Natural killer cell treated with Interleukin-12 subunit alpha and Interleukin-12 subunit beta and Interleukin-15 and Interleukin-18, amount 100 ng/mL, for 72 hours (primary cell): ENCODE data around the gene APOF. TPM values are rescaled to one million over a fixed set of nuclear protein-coding genes. Genes with fewer than 3 reads are reported as not detected.

ENCODE experiments used
- ATAC-seq, 2 donors: fragments of 150-1000 bp; cut with Tn5 transposase in 1 of 2; sonication (Bioruptor Pico), chemical (Tn5 transposase) in 1 of 2; 2 replicates each; pipeline ENCODE4 v1.10.0; 2021
- DNase-seq: peaks from one replicate; pipeline ENCODE4 v3.0.0; 2022; ENCODE audit warnings: low spot score
- H3K27ac Mint-ChIP-seq, 2 donors: 1 replicate in 1 of 2; 2 replicates in 1 of 2; pipeline ENCODE4 v1.8.0; 2022; ENCODE audit warnings: mixed read lengths in 2 of 2, mild to moderate bottlenecking in 1 of 2, moderate library complexity in 1 of 2
- H3K27me3 Mint-ChIP-seq, 2 donors: 1 replicate in 1 of 2; 2 replicates in 1 of 2; pipeline ENCODE4 v1.8.0; 2022; ENCODE audit warnings: mixed read lengths in 2 of 2
- H3K36me3 Mint-ChIP-seq: one replicate; pipeline ENCODE4 v1.8.0; 2022; ENCODE audit warnings: mixed read lengths
- H3K4me1 Mint-ChIP-seq, 2 donors: 1 replicate in 1 of 2; 2 replicates in 1 of 2; pipeline ENCODE4 v1.8.0; 2022; ENCODE audit warnings: low read depth in 2 of 2, mixed read lengths in 2 of 2, mild to moderate bottlenecking in 1 of 2
- H3K4me3 Mint-ChIP-seq: one replicate; pipeline ENCODE4 v1.8.0; 2022; ENCODE audit warnings: mixed read lengths
- H3K9me3 Mint-ChIP-seq: 2 replicates; pipeline ENCODE4 v1.8.0; 2022; ENCODE audit warnings: mixed read lengths
- total RNA-seq, 2 donors: library from RNA; stranded (reverse); gene quantifications; one replicate each; pipeline ENCODE4 v1.2.3, GENCODE V29; 2022

The APOF gene
- total RNA-seq, 2 donors from 2014 or later = not detected

DNA sequence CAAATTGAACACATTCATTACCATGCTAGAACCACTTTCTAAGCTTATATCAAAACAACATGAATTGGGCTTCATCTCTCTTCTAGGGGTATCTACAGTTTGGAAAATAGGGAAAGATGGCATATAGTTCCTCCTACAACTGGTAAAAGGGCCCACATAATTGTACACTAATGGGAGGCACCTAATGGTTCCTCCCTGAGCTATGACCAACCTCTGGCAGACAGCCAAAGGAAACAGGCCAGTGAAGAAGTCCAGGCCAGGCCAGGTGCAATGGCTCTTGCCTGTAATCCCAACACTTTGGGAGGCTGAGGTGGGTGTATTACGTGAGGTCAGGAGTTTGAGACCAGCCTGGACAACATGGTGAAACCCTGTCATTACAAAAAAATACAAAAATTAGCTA is 23.2 kb upstream of the APOF start:
- H3K27ac Mint-ChIP-seq = no peak overlapping the region
- no peaks in the 10 kb centered on the region for H3K9me3 Mint-ChIP-seq
- no peaks in the 10 kb centered on the region for H3K4me1 Mint-ChIP-seq
- ATAC-seq = no peak
- no peak overlapping the region for H3K4me3 Mint-ChIP-seq
- no peak for DNase-seq
- H3K36me3 Mint-ChIP-seq = no peaks in the 10 kb centered on the region
- peaks cover 0 to 3% of the 10 kb centered on the region in 2 donors for H3K27me3 Mint-ChIP-seq

DNA sequence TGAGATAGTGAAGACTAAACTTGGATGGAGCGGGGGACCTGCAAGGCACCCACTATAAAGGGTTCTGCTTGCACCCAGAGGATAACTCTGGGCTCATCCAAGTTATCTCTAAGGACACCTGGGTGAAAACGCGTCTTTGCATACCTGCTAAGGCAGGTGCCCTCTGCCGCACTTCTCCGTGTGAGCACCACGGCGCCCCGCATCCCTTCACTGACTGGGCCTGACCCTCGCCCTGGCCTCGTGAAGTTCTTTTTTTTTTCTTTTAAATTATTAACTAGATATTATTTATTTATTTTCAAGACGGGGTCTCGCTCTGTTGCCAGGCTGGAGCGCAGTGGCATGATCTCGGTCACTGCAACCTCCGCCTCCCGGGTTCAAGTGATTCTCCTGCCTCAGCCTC is 20.0 kb upstream of the APOF start:
- H3K27ac Mint-ChIP-seq = no peak overlapping the region
- DNase-seq (no peak), ATAC-seq (no peak)
- no peak overlapping the region for H3K4me3 Mint-ChIP-seq
- H3K9me3 Mint-ChIP-seq = no peaks in the 10 kb centered on the region
- H3K27me3 Mint-ChIP-seq = no peaks in the 10 kb centered on the region
- H3K4me1 Mint-ChIP-seq = no peaks in the 10 kb centered on the region
- no peaks in the 10 kb centered on the region for H3K36me3 Mint-ChIP-seq

- no peaks in the 10 kb centered on the region for H3K27me3 Mint-ChIP-seq
- H3K36me3 Mint-ChIP-seq = no peaks in the 10 kb centered on the region
- no peaks in the 10 kb centered on the region for H3K4me1 Mint-ChIP-seq
- ATAC-seq (no peak), DNase-seq (no peak)
- no peaks in the 10 kb centered on the region for H3K9me3 Mint-ChIP-seq
- H3K4me3 Mint-ChIP-seq = no peak overlapping the region
- H3K27ac Mint-ChIP-seq = no peak overlapping the region
Observed at GRCh38 chr12:56377989-56378316, 15.3 kb upstream of the APOF start.

DNA sequence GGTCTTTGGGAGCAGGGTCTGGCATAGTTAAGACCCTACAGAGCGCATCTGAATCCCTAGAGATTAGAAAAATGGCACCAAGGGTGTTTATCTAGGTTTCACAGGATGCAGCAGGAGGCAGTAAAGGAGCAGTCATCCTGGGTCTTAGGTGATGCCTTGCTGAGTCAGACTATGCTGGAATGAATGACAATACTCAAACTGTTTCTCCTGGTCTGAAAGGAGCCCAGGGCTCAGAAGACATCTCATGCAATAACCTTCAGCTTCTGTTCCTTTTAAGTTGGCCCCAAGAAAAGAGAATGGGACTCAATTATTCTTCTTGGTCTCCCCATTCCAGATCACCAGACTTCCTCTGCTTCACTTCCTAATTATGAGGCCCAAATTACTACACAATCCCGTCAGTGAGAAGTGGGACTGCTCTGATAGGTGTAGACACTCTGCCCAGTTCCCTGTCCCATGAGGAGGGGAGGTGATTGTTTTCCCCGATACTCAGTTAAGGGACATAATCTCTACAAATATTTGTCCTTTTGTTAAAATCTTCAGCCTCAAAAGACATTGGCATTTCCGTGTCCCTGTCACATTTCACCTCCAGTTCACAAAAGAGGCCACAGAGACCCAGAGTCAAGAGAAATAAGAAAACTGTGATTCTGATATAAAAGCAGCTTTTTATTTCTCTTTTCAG is 14.8 kb upstream of the APOF start:
- Mint-ChIP-seq H3K4me1 (no peaks in the 10 kb centered on the region), H3K36me3 (no peaks in the 10 kb centered on the region), H3K27me3 (no peaks in the 10 kb centered on the region), H3K9me3 (no peaks in the 10 kb centered on the region), H3K4me3 (no peak overlapping the region), H3K27ac (no peak overlapping the region)
- DNase-seq (no peak), ATAC-seq (no peak)

DNA sequence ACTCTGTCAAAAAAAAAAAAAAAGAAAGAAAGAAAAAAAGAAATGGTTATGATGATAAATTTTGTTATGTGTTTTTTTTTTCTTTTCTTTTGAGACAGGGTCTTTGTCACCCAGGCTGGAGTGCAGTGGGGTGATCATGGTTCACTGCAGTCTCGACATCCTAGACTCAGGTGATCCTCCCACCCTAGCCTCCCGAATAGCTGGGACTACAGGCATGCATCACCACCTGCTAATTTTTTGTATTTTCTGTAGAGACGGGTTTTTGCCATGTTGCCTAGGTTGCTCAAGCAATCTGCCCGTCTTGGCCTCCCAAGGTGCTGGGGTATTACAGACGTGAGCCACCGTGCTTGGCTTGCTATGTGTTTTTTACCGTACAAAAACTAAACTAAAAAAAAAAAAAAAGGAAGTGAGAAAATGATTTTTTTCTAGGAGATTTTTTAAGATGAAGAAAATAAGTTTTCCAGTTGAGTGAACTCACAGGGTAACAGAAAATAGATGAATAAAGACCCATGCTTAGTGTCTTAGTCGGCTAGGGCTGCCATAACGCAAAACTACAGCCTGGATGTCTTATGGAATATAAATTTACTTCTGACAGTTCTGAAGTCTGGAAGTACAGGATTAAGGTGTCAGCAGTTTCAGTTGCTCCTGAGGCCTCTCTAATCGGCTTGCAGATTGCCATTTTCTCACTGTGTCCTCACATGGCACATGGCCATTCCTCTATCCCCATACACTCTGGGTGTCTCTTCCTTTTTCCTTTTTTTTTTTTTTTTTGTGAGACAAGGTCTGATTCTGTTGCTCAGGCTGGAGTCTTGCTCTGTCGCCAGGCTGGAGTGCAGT is 13.2 kb upstream of the APOF start:
- Mint-ChIP-seq H3K36me3 (no peaks in the 10 kb centered on the region), H3K4me1 (no peaks in the 10 kb centered on the region), H3K4me3 (no peak overlapping the region), H3K27ac (no peak overlapping the region), H3K9me3 (no peaks in the 10 kb centered on the region), H3K27me3 (peaks cover 0 to 6% of the 10 kb centered on the region in 2 donors)
- ATAC-seq = no peak
- no peak for DNase-seq

GRCh38 chr12:56374726-56375597 is 12.3 kb upstream of the APOF start:
- H3K4me3 Mint-ChIP-seq = no peak overlapping the region
- H3K27me3 Mint-ChIP-seq = peaks cover 0 to 6% of the 10 kb centered on the region in 2 donors
- no peak for ATAC-seq
- no peak for DNase-seq
- no peaks in the 10 kb centered on the region for H3K36me3 Mint-ChIP-seq
- no peaks in the 10 kb centered on the region for H3K9me3 Mint-ChIP-seq
- no peaks in the 10 kb centered on the region for H3K4me1 Mint-ChIP-seq
- no peak overlapping the region for H3K27ac Mint-ChIP-seq

GRCh38 chr12:56373515-56373914 is 10.9 kb upstream of the APOF start:
- H3K36me3 Mint-ChIP-seq = no peaks in the 10 kb centered on the region
- H3K4me1 Mint-ChIP-seq = no peaks in the 10 kb centered on the region
- H3K27me3 Mint-ChIP-seq = peaks cover 0 to 6% of the 10 kb centered on the region in 2 donors
- H3K4me3 Mint-ChIP-seq = no peak overlapping the region
- DNase-seq (no peak), ATAC-seq (no peak)
- H3K9me3 Mint-ChIP-seq = no peaks in the 10 kb centered on the region
- H3K27ac Mint-ChIP-seq = no peak overlapping the region

DNA sequence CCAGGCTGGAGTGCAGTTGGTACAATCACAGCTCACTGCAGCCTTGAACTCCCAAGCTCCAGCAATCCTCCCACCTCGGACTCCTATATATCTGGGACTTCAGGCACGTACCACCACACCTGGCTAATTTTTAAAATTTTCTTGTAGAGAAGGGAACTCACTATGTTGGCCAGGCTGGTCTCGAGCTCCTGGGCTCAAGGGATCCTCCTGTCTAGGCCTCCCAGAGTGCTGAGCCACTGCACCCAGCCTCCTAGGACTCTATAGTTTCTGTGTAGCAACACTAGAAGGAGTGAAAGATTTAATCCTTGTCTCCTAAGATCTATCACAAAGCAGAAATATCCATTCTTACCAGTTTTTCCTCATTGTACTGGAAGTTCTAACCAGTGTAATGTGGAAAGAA is 4.3 kb upstream of the APOF start:
- H3K4me1 Mint-ChIP-seq = no peaks in the 10 kb centered on the region
- H3K9me3 Mint-ChIP-seq = no peaks in the 10 kb centered on the region
- no peaks in the 10 kb centered on the region for H3K36me3 Mint-ChIP-seq
- DNase-seq (no peak), ATAC-seq (no peak)
- H3K27me3 Mint-ChIP-seq = peaks cover 0 to 6% of the 10 kb centered on the region in 2 donors
- no peak overlapping the region for H3K27ac Mint-ChIP-seq
- no peak overlapping the region for H3K4me3 Mint-ChIP-seq

DNA sequence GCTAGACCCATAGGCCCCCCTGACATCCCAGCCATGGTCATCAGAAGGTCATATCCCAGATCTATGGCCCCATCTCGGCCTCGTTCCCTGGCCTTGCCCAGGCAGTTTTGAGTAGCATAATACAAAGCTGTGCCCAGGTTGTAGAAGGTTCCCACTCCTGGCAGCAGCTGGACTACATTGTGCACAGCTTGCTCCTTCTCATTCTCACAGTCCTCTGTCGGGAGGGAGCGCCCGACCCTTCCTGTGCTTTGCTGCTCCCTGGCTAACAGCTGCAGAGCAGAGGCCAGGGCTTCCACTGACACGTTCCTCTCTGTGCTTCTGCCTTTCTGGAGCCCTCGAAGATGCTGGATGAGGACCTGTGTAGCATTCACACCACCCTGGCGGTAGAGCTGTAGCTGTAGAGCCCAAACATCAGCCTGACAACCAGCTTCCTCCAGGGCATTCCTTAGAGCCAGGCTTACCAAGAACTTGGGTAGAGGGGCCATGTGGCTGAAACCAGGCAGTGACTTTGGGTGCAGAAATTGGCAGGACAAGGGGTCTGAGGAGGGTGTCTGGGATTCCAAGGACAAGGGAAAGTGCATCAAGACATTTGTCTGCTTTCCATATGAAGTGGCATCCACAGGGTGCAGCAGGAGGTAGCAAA is 1.0 kb downstream of the APOF start:
- Mint-ChIP-seq H3K36me3 (no peaks in the 10 kb centered on the region), H3K27me3 (no peaks in the 10 kb centered on the region), H3K4me1 (peaks cover 13 to 21% of the 10 kb centered on the region in 2 donors), H3K27ac (peak overlapping the region; percentile 88 to 95), H3K4me3 (peak overlapping the region; percentile 86), H3K9me3 (no peaks in the 10 kb centered on the region)
- DNase-seq (no peak), ATAC-seq (no peak)

DNA sequence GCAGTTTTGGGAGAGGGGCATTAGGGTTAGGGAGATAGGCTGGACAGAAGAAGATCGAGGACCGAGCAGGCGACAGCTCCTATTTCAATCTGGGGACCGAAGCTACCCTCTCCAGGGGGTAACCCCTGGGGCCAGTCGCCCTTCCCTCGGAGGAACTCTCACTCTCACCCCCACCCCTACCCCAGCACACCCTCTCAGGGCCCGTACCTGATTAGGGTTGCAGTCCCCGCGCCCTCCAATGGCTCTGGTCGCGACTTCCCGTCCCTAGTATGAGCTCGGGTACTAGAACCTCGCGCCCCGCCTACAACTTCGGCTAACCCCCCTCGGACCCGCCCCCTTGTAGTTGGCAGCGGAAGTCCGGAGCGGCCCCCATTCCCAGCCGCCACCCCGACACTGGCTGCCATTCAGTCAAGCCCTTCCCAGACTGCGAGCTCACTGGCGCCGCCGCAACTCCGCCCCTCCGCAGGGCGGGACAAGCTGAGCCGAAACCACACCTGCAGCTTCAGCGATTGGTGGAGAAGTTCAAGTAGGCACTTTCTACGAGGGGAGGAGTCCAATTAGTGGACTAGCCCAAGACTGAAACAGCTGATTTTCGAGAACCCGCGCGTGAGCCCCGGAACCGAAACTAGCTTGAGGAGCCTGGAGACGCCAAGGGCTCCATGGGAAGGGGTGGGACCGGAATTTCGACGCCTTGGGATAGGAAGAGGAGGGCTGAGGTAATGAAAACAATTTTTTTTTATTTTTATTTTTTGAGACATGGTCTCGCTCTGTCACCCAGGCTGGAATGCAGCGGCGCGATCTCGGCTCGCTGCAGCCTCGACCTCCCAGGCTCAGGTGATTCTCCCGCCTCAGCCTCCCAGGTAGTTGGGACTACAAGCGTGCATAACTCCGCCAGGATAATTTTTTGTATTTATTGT is 2.5 kb downstream of the APOF start, which contains the start of gene STAT2:
Gene STAT2 (minus strand): TSS at position 257 of the 917 bp plus-strand sequence. CDS start 3,536 bp downstream, outside the sequence.
- Mint-ChIP-seq H3K27me3 (no peaks in the 10 kb centered on the region), H3K36me3 (no peaks in the 10 kb centered on the region), H3K4me3 (peak within 1 kb of the TSS; percentile 86), H3K27ac (peak within 1 kb of the TSS; percentile 88 to 95), H3K4me1 (peaks cover 13 to 21% of the 10 kb centered on the region in 2 donors), H3K9me3 (no peaks in the 10 kb centered on the region)
- DNase-seq (peak; percentile 100), ATAC-seq (peak; percentile 98 to 99)

DNA sequence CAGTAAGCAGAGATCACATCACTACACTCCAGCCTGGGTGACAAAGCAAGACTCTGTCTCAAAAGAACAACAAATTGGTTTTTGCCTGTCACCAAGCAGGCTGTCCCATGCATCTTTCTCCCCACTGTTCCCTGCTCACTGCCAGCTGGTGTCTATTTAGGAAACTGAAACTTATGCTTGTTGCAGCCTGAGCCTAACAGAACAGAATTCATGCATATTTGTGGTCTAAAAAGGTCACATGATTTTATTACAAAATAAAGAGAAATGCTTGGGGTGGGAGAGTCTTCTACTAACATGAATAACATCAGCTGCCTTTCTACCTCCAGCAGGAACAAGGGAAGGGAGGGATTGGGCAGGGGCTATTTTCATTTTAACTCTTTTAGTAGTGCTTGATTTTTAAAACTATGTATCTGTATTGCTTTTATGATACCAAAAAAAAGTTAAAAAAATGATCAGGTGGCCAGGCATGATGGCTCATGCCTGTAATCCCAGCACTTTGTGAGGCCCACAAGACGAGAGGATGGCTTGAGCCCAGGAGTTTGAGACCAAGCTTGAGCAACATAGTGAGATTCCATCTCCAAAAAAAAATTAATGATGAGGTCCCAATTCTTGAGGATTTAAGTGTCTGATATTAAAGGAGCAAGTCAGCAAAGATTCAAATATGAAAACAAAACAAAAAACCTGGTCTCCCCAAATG is 3.7 kb downstream of the APOF start:
- peak overlapping the region; percentile 88 to 95 for H3K27ac Mint-ChIP-seq
- peaks cover 13 to 21% of the 10 kb centered on the region in 2 donors for H3K4me1 Mint-ChIP-seq
- peak overlapping the region; percentile 86 for H3K4me3 Mint-ChIP-seq
- DNase-seq (no peak), ATAC-seq (no peak)
- H3K9me3 Mint-ChIP-seq = no peaks in the 10 kb centered on the region
- no peaks in the 10 kb centered on the region for H3K27me3 Mint-ChIP-seq
- H3K36me3 Mint-ChIP-seq = no peaks in the 10 kb centered on the region

GRCh38 chr12:56351325-56351724 is 11.3 kb downstream of the APOF start:
- no peak for ATAC-seq
- Mint-ChIP-seq H3K27me3 (no peaks in the 10 kb centered on the region), H3K4me3 (no peak overlapping the region), H3K27ac (no peak overlapping the region), H3K4me1 (no peaks in the 10 kb centered on the region), H3K36me3 (peaks cover 8% of the 10 kb centered on the region), H3K9me3 (no peaks in the 10 kb centered on the region)
- no peak for DNase-seq
